NB4 (cell line): Measurements from ENCODE around the gene CADM1.

Experiments
- MYC ChIP-seq: IDR thresholded peaks from 2 replicates; pipeline ENCODE4 v1.6.1; 2011; ENCODE audit warnings: low read depth, low read length
- POLR2A ChIP-seq: IDR thresholded peaks from 2 replicates; pipeline ENCODE4 v1.6.1; 2011; ENCODE audit warnings: mild to moderate bottlenecking; ENCODE audit not compliant: insufficient read length; ENCODE audit errors: extremely low read depth
- TF ChIP-seq, protein P1 (sequence below): IDR thresholded peaks from one replicate; pipeline ENCODE4 v1.5.1; 2012; ENCODE audit warnings: low read depth, low read length

DNA sequence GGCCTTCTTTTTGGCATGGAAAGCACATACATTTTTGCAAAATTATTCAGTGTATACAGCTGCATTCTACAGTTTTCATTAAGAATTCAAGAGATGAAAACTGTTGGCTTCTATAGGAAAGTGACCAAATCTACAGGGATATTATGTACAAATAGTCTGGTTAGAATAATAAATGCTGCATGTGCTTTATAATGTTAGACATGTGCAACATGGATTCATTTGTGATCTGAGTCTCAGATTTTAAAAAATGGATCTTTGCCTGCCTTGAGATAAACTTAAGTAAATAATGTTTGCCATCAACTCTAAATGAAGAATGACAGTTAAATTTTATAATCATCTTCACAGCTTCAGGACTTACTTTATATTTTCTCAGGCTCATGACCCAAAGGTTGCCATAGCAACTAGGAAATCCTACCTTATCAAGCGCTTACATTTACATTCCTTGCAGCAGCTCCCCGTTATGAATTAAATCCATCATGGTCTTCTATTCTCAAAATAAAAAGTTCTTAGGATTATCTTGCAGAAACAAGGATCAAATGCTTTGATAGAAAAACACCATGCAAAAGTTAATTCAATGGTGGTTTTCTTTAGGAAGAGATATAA, 200.2 kb downstream of the CADM1 start:
- TF ChIP-seq POLR2A (no peak), MYC (no peak)
- TF ChIP-seq, protein P1, sequence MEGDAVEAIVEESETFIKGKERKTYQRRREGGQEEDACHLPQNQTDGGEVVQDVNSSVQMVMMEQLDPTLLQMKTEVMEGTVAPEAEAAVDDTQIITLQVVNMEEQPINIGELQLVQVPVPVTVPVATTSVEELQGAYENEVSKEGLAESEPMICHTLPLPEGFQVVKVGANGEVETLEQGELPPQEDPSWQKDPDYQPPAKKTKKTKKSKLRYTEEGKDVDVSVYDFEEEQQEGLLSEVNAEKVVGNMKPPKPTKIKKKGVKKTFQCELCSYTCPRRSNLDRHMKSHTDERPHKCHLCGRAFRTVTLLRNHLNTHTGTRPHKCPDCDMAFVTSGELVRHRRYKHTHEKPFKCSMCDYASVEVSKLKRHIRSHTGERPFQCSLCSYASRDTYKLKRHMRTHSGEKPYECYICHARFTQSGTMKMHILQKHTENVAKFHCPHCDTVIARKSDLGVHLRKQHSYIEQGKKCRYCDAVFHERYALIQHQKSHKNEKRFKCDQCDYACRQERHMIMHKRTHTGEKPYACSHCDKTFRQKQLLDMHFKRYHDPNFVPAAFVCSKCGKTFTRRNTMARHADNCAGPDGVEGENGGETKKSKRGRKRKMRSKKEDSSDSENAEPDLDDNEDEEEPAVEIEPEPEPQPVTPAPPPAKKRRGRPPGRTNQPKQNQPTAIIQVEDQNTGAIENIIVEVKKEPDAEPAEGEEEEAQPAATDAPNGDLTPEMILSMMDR, result no peak
